Fibroblast of lung (primary cell): ENCODE data around the gene IKZF3. TPM values are rescaled to one million over a fixed set of nuclear protein-coding genes. Genes with fewer than 3 reads are reported as not detected.

Source experiments
- DNase-seq, 2 donors: peaks; one replicate each; pipeline versions ENCODE4 v3.0.0 to v3.0.0-alpha.2; 2010; ENCODE audit warnings: low read depth in 2 of 2
- H2AFZ ChIP-seq: 2 replicates; pipeline ENCODE4 v1.5.1; 2012; ENCODE audit warnings: low read length, control low read depth, inconsistent platforms
- H3K27ac ChIP-seq: 2 replicates; pipeline ENCODE4 v1.5.1; 2011; ENCODE audit warnings: low read length, control low read depth; ENCODE audit not compliant: insufficient read depth
- H3K27me3 ChIP-seq: 2 replicates; pipeline ENCODE4 v1.5.1; 2011; ENCODE audit warnings: mild to moderate bottlenecking, low read length; ENCODE audit not compliant: control insufficient read depth, insufficient read depth
- H3K36me3 ChIP-seq: 2 replicates; pipeline ENCODE4 v1.5.1; 2011; ENCODE audit warnings: low read length; ENCODE audit not compliant: control insufficient read depth, insufficient read depth
- H3K4me1 ChIP-seq: 2 replicates; pipeline ENCODE4 v1.5.1; 2011; ENCODE audit warnings: low read length; ENCODE audit not compliant: control insufficient read depth, insufficient read depth; ENCODE audit errors: extremely low read depth
- H3K4me2 ChIP-seq: 2 replicates; pipeline ENCODE4 v1.5.1; 2011; ENCODE audit warnings: low read length, control low read depth; ENCODE audit not compliant: insufficient read depth; ENCODE audit errors: extremely low read depth
- H3K4me3 ChIP-seq, 4 experiments: fragments of 200-600 bp in 1 of 4; sonication (generic) in 1 of 4; replicated peaks in 1 of 4; 2 replicates each; pipeline ENCODE4 v1.5.1; 2011 to 2016; ENCODE audit warnings: low read length in 4 of 4, low read depth in 3 of 4, mild to moderate bottlenecking in 3 of 4, control low read depth in 2 of 4, inconsistent platforms in 1 of 4, mixed read lengths in 1 of 4; ENCODE audit not compliant: insufficient read depth in 1 of 4; ENCODE audit errors: control extremely low read depth in 1 of 4
- H3K79me2 ChIP-seq: 2 replicates; pipeline ENCODE4 v1.5.1; 2012; ENCODE audit warnings: mild to moderate bottlenecking, low read length, inconsistent platforms; ENCODE audit not compliant: control insufficient read depth, insufficient read depth
- H3K9ac ChIP-seq: 2 replicates; pipeline ENCODE4 v1.5.1; 2011; ENCODE audit warnings: mild to moderate bottlenecking, low read length, control low read depth; ENCODE audit not compliant: insufficient read depth
- H3K9me3 ChIP-seq: 2 replicates; pipeline ENCODE4 v1.5.1; 2012; ENCODE audit warnings: low read depth, low read length; ENCODE audit not compliant: control insufficient read depth, insufficient read depth
- H4K20me1 ChIP-seq: 2 replicates; pipeline ENCODE4 v1.5.1; 2011; ENCODE audit warnings: low read length; ENCODE audit not compliant: control insufficient read depth, insufficient read depth; ENCODE audit errors: extremely low read depth
- CTCF ChIP-seq, 2 donors: IDR thresholded peaks in 1 of 2; conservative IDR thresholded peaks in 1 of 2; 1 replicate in 1 of 2; 2 replicates in 1 of 2; pipeline ENCODE4 v1.5.1; 2011 to 2012; ENCODE audit warnings: low read length in 2 of 2, control low read depth in 1 of 2, inconsistent platforms in 1 of 2, low read depth in 1 of 2, mild to moderate bottlenecking in 1 of 2
- EZH2 ChIP-seq: IDR thresholded peaks from 2 replicates; pipeline ENCODE4 v1.5.1; 2012; ENCODE audit warnings: low read length, control low read depth, mild to moderate bottlenecking; ENCODE audit errors: missing control alignments
- polyA plus RNA-seq, 2 donors: library from polyadenylated mRNA; depleted of rRNA in 1 of 2; stranded (reverse) in 1 of 2; unstranded in 1 of 2; fragments of >200 nt; gene quantifications; 2 replicates each; pipeline ENCODE4 v1.2.1, GENCODE V29; 2011 to 2012; ENCODE audit warnings: missing spikeins in 1 of 2
- total RNA-seq: library from RNA; depleted of rRNA; stranded (reverse); fragments of >200 nt; gene quantifications from 2 replicates; pipeline ENCODE4 v1.2.1, GENCODE V29; 2014

Gene IKZF3
- total and polyA plus RNA-seq, 2 donors (not counting 1 experiment from before 2014, with no cell fraction given), result not detected

- Histone ChIP-seq H3K27me3 (peaks cover 5% of the 10 kb centered on the region), H4K20me1 (no peaks in the 10 kb centered on the region), H3K9ac (no peak overlapping the region), H3K4me2 (no peak overlapping the region), H3K36me3 (no peaks in the 10 kb centered on the region), H3K9me3 (no peaks in the 10 kb centered on the region), H2AFZ (no peak overlapping the region), H3K79me2 (no peaks in the 10 kb centered on the region), H3K4me3 (no peak overlapping the region), H3K27ac (no peak overlapping the region), H3K4me1 (no peaks in the 10 kb centered on the region)
- TF ChIP-seq CTCF (conservative IDR thresholded peaks at IDR 0.05 in 1 of 2, IDR thresholded peaks at IDR 0.05 in 1 of 2; ENCODE audit: low read depth in 1 of 2, low read length in 2 of 2) (no peak), EZH2 (no peak)
- no peak for DNase-seq
Measured at GRCh38 chr17:39799395-39799794, 64.7 kb downstream of the IKZF3 start.

- H4K20me1 ChIP-seq, result no peaks in the 10 kb centered on the region
Measured at GRCh38 chr17:39794249-39794970, 69.7 kb downstream of the IKZF3 start.

More at GRCh38 chr17:39794249-39794970, 69.7 kb downstream of the IKZF3 start:
- no peak overlapping the region for H3K9ac ChIP-seq
- H3K36me3 ChIP-seq, result no peaks in the 10 kb centered on the region
- H3K4me2 ChIP-seq, result no peak overlapping the region
- H3K4me1 ChIP-seq, result no peaks in the 10 kb centered on the region
- no peak overlapping the region for H3K4me3 ChIP-seq
- no peak overlapping the region for H3K27ac ChIP-seq
- no peaks in the 10 kb centered on the region for H3K27me3 ChIP-seq
- no peaks in the 10 kb centered on the region for H3K9me3 ChIP-seq
- no peak overlapping the region for H2AFZ ChIP-seq
- DNase-seq, result no peak
- H3K79me2 ChIP-seq, result no peaks in the 10 kb centered on the region
- TF ChIP-seq EZH2, result no peak
- no peak for TF ChIP-seq CTCF (conservative IDR thresholded peaks at IDR 0.05 in 1 of 2, IDR thresholded peaks at IDR 0.05 in 1 of 2; ENCODE audit: low read depth in 1 of 2, low read length in 2 of 2)
